Hepatocyte (in vitro differentiated cells): ENCODE measurements around the gene HTR4. TPM values are rescaled to one million over a fixed set of nuclear protein-coding genes. Genes with fewer than 3 reads are reported as not detected.

Experiments
- DNase-seq: peaks from one replicate; pipeline ENCODE4 v3.0.0-alpha.2; 2016; ENCODE audit warnings: low spot score
- H2AFZ ChIP-seq: fragments of 200-600 bp; sonication (generic); 2 replicates; pipeline ENCODE4 v1.6.0; 2016; ENCODE audit warnings: antibody characterized with exemption, mild to moderate bottlenecking
- H3K27ac ChIP-seq: fragments of 200-600 bp; sonication (generic); 2 replicates; pipeline ENCODE4 v1.5.1; 2016; ENCODE audit warnings: mild to moderate bottlenecking
- H3K27me3 ChIP-seq: fragments of 200-600 bp; sonication (generic); 2 replicates; pipeline ENCODE4 v1.6.1; 2016
- H3K36me3 ChIP-seq: fragments of 200-600 bp; sonication (generic); replicated peaks from 2 replicates; pipeline ENCODE4 v1.5.1; 2016; ENCODE audit warnings: low read depth; ENCODE audit not compliant: insufficient read depth
- H3K4me1 ChIP-seq: fragments of 200-600 bp; sonication (generic); 2 replicates; pipeline ENCODE4 v1.5.1; 2016; ENCODE audit warnings: mild to moderate bottlenecking, moderate library complexity; ENCODE audit not compliant: insufficient read depth
- H3K4me2 ChIP-seq: fragments of 200-600 bp; sonication (generic); 2 replicates; pipeline ENCODE4 v1.6.0; 2016
- H3K4me3 ChIP-seq: fragments of 200-600 bp; sonication (generic); 2 replicates; pipeline ENCODE4 v1.5.1; 2016; ENCODE audit warnings: mild to moderate bottlenecking
- H3K79me2 ChIP-seq: fragments of 200-600 bp; sonication (generic); 2 replicates; pipeline ENCODE4 v1.6.0; 2017; ENCODE audit warnings: mild to moderate bottlenecking
- H3K9me2 ChIP-seq: fragments of 200-600 bp; sonication (generic); replicated peaks from 2 replicates; pipeline ENCODE4 v1.6.0; 2017; ENCODE audit warnings: mild to moderate bottlenecking; ENCODE audit not compliant: insufficient read depth
- H3K9me3 ChIP-seq: fragments of 200-600 bp; sonication (generic); 2 replicates; pipeline ENCODE4 v1.5.1; 2016; ENCODE audit warnings: low read depth, mild to moderate bottlenecking
- H4K20me1 ChIP-seq: fragments of 200-600 bp; sonication (generic); 2 replicates; pipeline ENCODE4 v1.6.0; 2016; ENCODE audit warnings: mild to moderate bottlenecking; ENCODE audit not compliant: insufficient read depth, poor library complexity, severe bottlenecking
- CTCF ChIP-seq: fragments of 200-600 bp; sonication (generic); IDR thresholded peaks from 2 replicates; pipeline ENCODE4 v1.5.1; 2016; ENCODE audit warnings: antibody characterized with exemption, mild to moderate bottlenecking; ENCODE audit not compliant: poor library complexity
- EZH2 ChIP-seq: fragments of 200-600 bp; sonication (generic); IDR thresholded peaks from 2 replicates; pipeline ENCODE4 v1.6.1; 2016; ENCODE audit warnings: antibody characterized with exemption, mild to moderate bottlenecking, borderline replicate concordance
- EZH2phosphoT487 ChIP-seq: fragments of 200-600 bp; sonication (generic); IDR thresholded peaks from one replicate; pipeline ENCODE4 v1.6.1; 2018; ENCODE audit warnings: antibody characterized with exemption, mild to moderate bottlenecking, low read depth, moderate library complexity; ENCODE audit not compliant: unreplicated experiment, severe bottlenecking
- WGBS: methylation state at CpG from one replicate; pipeline ENCODE4 v1.1.6; 2016; ENCODE audit warnings: low lambda C conversion rate; ENCODE audit errors: missing lambda C conversion rate; 5-methylcytosine and 5-hydroxymethylcytosine counted together
- polyA plus RNA-seq: library from polyadenylated mRNA; unstranded; fragments of >200 nt; fragmentation: Nextera tagmentation; extraction: Ambion mirVana; gene quantifications from 2 replicates; pipeline ENCODE4 v1.2.1, GENCODE V29; 2016
- total RNA-seq: library from RNA; depleted of rRNA; stranded (reverse); fragments of >200 nt; gene quantifications from 2 replicates; pipeline ENCODE4 v1.2.3, GENCODE V29; 2014

The HTR4 gene
- total and polyA plus RNA-seq, 2 experiments from 2014 or later = 0.29 to 2.3 TPM

GRCh38 chr5:148445578-148445977 is 208.7 kb downstream of the HTR4 start:
- 87% methylated on average over 3 of the region's 3 CpGs for WGBS
- no peaks in the 10 kb centered on the region for H3K9me2 ChIP-seq
- no peak overlapping the region for H3K27ac ChIP-seq
- no peak overlapping the region for H3K4me3 ChIP-seq
- no peaks in the 10 kb centered on the region for H3K9me3 ChIP-seq
- H3K4me2 ChIP-seq = no peak overlapping the region
- TF ChIP-seq EZH2 = no peak
- TF ChIP-seq CTCF = no peak
- TF ChIP-seq EZH2phosphoT487 = no peak
- peaks cover 17% of the 10 kb centered on the region for H3K4me1 ChIP-seq
- H3K79me2 ChIP-seq = no peaks in the 10 kb centered on the region
- no peaks in the 10 kb centered on the region for H4K20me1 ChIP-seq
- no peak for DNase-seq
- H3K36me3 ChIP-seq = peaks cover 3% of the 10 kb centered on the region
- no peak overlapping the region for H2AFZ ChIP-seq
- H3K27me3 ChIP-seq = no peaks in the 10 kb centered on the region

GRCh38 chr5:148443998-148444397 is 210.3 kb downstream of the HTR4 start:
- Histone ChIP-seq H2AFZ (no peak overlapping the region), H3K4me1 (peaks cover 17% of the 10 kb centered on the region), H3K9me2 (no peaks in the 10 kb centered on the region), H3K4me2 (no peak overlapping the region), H3K9me3 (no peaks in the 10 kb centered on the region), H4K20me1 (no peaks in the 10 kb centered on the region), H3K27me3 (no peaks in the 10 kb centered on the region), H3K4me3 (no peak overlapping the region), H3K79me2 (no peaks in the 10 kb centered on the region), H3K27ac (no peak overlapping the region), H3K36me3 (peaks cover 3% of the 10 kb centered on the region)
- peak; percentile 77 for DNase-seq
- 31% methylated on average over 5 of the region's 5 CpGs for WGBS
- peak; percentile 81 for TF ChIP-seq CTCF
- no peak for TF ChIP-seq EZH2

DNA sequence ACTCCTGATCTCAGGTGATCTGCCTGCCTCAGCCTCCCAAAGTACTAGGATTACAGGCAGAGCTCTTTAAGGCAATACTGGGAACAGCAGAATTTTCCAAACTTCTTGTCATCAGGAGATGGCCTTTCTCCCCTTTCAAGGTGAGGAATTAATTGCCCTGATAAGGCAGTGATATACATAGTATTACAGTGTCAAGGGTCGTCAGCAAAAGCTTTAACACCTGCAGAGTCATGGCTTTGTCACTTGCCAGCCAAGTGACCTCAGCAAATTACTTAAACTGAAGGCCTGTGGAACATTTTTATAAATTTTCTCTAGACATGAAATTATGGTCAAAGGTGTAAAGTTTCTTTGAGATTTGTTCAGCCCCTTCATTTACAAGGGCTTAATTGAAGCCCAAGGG is 211.1 kb downstream of the HTR4 start:
- WGBS = 56% methylated on average over 1 of the region's 1 CpG
- Histone ChIP-seq H3K79me2 (no peaks in the 10 kb centered on the region), H3K4me1 (peaks cover 17% of the 10 kb centered on the region), H3K4me2 (no peak overlapping the region), H2AFZ (no peak overlapping the region), H3K9me2 (no peaks in the 10 kb centered on the region), H3K36me3 (peaks cover 3% of the 10 kb centered on the region), H3K27ac (no peak overlapping the region), H4K20me1 (no peaks in the 10 kb centered on the region), H3K27me3 (no peaks in the 10 kb centered on the region), H3K4me3 (no peak overlapping the region), H3K9me3 (no peaks in the 10 kb centered on the region)
- peak; percentile 11 for DNase-seq
- TF ChIP-seq EZH2phosphoT487 = no peak

DNA sequence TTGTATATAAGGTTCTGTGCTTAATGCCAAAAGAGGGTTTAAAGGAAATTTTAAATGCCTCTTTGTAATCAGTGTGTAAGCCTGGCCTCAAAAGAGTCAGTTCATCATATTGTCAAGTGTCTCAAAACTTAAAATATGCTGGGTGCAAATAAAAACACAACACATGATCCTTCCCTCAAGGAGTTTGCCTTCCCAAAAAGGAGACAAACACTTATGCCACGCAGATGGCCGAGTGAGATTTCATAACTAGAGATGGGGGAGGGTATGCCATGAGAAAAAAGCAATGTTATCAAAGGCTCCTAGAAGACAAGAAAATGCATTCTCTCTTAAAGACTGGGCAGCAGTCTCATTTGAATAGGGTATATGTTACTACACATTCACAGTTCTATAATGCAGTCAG is 215.4 kb downstream of the HTR4 start:
- H3K36me3 ChIP-seq = peaks cover 3% of the 10 kb centered on the region
- H3K9me2 ChIP-seq = no peaks in the 10 kb centered on the region
- no peak overlapping the region for H3K27ac ChIP-seq
- H3K27me3 ChIP-seq = no peaks in the 10 kb centered on the region
- no peaks in the 10 kb centered on the region for H4K20me1 ChIP-seq
- TF ChIP-seq CTCF (no peak), EZH2phosphoT487 (no peak), EZH2 (no peak)
- H3K9me3 ChIP-seq = no peaks in the 10 kb centered on the region
- no peak overlapping the region for H3K4me2 ChIP-seq
- 95% methylated on average over 2 of the region's 2 CpGs for WGBS
- no peak overlapping the region for H2AFZ ChIP-seq
- no peak for DNase-seq
- H3K79me2 ChIP-seq = no peaks in the 10 kb centered on the region
- H3K4me3 ChIP-seq = no peak overlapping the region
- H3K4me1 ChIP-seq = no peaks in the 10 kb centered on the region
